GM21619 (cell line): ENCODE data around the gene RNF157.

Source experiments
- ATAC-seq: cut with Tn5 transposase; IDR thresholded peaks from one replicate; pipeline ENCODE4 v1.9.1; 2021; ENCODE audit not compliant: unreplicated experiment

The RNF157 gene

DNA sequence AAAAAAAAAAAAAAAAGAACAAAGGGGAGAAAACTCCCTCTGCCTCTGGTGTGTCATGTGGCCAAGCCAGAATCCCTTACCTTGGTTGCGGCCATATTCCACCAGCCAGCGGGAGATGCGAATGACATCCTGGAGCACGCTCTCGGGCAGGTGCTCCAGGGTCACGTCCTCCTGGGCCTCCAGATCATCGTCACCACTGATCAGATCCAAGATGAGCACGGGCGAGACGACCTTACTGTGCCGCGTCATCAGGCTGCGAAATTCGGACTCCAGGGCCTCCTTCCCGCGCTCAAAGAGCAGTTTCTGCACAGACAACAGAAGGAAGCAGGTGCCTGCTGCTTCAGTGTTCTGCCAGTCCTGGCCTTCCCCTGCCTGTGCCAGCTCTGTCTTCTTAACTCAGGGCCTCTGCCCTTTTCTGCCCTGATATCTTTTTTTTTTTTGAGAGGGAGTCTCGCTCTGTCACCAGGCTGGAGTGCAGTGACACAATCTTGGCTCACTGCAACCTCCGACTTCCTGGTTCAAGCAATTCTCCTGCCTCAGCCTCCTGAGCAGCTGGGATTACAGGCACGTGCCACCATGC is 142.5 kb downstream of the RNF157 start:
- ATAC-seq: no peak

GRCh38 chr17:76095943-76096342 is 144.3 kb downstream of the RNF157 start:
- no peak for ATAC-seq

GRCh38 chr17:76094046-76094445 is 146.2 kb downstream of the RNF157 start:
- ATAC-seq: no peak

DNA sequence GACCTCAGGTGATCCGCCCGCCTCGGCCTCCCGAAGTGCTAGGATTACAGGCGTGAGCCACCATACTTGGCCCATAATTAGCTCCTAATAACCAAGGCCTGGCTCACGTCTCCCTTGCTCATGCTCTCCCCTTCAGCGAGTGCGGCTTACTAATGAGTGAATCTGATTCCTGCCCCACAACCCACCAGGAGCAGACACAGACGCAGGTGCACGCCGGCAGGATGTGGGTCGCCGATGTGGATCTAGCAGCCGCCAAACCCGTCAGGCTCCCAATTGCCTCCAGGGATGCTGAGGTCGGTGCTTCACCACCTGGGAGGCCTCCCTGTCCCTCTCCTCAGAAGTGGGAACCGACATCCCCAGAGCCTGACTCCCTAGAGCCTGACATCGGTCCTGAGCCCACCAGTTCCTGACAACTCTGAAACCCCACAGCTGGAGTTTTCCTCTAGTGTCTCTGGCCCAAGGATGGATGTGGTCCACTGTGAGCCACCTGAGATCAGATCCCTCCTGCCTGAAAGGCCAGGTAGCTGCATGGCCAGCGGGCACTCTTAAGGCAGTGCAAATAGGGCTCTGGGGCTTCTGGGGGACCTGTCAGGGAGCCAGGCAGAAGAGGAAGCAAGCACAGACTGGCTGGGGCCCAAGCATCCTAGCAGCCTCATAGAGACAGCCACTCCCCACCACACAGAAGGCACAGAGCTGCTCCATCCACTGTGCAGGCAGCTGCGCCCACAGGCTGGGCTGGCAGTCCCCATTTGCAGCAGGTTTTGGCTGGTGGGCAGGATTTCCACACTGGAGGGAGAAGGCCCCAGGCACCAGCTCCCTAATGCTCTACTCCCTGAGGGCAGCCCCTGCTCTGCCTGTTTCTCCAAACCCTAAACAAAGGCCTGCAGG is 147.5 kb downstream of the RNF157 start:
- no peak for ATAC-seq
